HG02571 (cell line): ENCODE measurements around the gene ZRANB3.
"Not testable (repeated sequence)": the region's sequence is repeated elsewhere in the genome, so short reads cannot be mapped to it uniquely, and the experiment has no call there.

Experiments
- ATAC-seq: cut with Tn5 transposase; IDR thresholded peaks from one replicate; pipeline ENCODE4 v1.9.1; 2021; ENCODE audit warnings: mild to moderate bottlenecking, moderate library complexity; ENCODE audit not compliant: unreplicated experiment

The ZRANB3 gene

GRCh38 chr2:135530313-135531230 lies at the start of gene ZRANB3:
Gene ZRANB3, minus strand, starts transcription at chr2:135531218.
- ATAC-seq: peak; percentile 68

GRCh38 chr2:135573620-135574019 lies 42.6 kb upstream of the ZRANB3 start:
- ATAC-seq: no peak

- ATAC-seq: no peak
These were observed 39.9 kb upstream of the ZRANB3 start for GRCh38 chr2:135570884-135571283.

GRCh38 chr2:135563793-135564192 lies 32.8 kb upstream of the ZRANB3 start:
- no peak for ATAC-seq

- no peak for ATAC-seq
These were observed 30.9 kb upstream of the ZRANB3 start for GRCh38 chr2:135561925-135562324.

GRCh38 chr2:135557530-135557929 lies 26.5 kb upstream of the ZRANB3 start:
- no peak for ATAC-seq

GRCh38 chr2:135555311-135555710 lies 24.3 kb upstream of the ZRANB3 start:
- no peak for ATAC-seq

- no peak for ATAC-seq
These were observed 21.9 kb upstream of the ZRANB3 start for GRCh38 chr2:135552887-135553286.

GRCh38 chr2:135551356-135551755 lies 20.3 kb upstream of the ZRANB3 start:
- no peak for ATAC-seq

- no peak for ATAC-seq
These were observed 16.3 kb upstream of the ZRANB3 start for GRCh38 chr2:135547311-135547710.

- ATAC-seq: no peak
These were observed 15.4 kb upstream of the ZRANB3 start for GRCh38 chr2:135546436-135546835.

GRCh38 chr2:135533545-135533944 lies 2.5 kb upstream of the ZRANB3 start:
- ATAC-seq: not testable (repeated sequence)

- no peak for ATAC-seq
These were observed 1.6 kb upstream of the ZRANB3 start for GRCh38 chr2:135532581-135532980.

- peak; percentile 79 for ATAC-seq
These were observed 496 bp upstream of the ZRANB3 start, which contains the start of gene R3HDM1 for GRCh38 chr2:135531231-135532197. Gene R3HDM1, plus strand, starts transcription at chr2:135531484. Its CDS starts 73,362 bp downstream, at chr2:135604846.

- ATAC-seq: no peak
These were observed 3.0 kb downstream of the ZRANB3 start for GRCh38 chr2:135528006-135528405.

GRCh38 chr2:135525786-135526185 lies 5.2 kb downstream of the ZRANB3 start:
- ATAC-seq: no peak

- no peak for ATAC-seq
These were observed 18.9 kb downstream of the ZRANB3 start for GRCh38 chr2:135512099-135512498.

- no peak for ATAC-seq
These were observed 20.4 kb downstream of the ZRANB3 start for GRCh38 chr2:135510577-135510976.

GRCh38 chr2:135504811-135505210 lies 26.2 kb downstream of the ZRANB3 start:
- ATAC-seq: no peak

GRCh38 chr2:135498588-135498987 lies 32.4 kb downstream of the ZRANB3 start:
- ATAC-seq: not testable (repeated sequence)

GRCh38 chr2:135494917-135495316 lies 36.1 kb downstream of the ZRANB3 start:
- ATAC-seq: no peak
